ENCODE measurements around the gene ALMS1.

DNA sequence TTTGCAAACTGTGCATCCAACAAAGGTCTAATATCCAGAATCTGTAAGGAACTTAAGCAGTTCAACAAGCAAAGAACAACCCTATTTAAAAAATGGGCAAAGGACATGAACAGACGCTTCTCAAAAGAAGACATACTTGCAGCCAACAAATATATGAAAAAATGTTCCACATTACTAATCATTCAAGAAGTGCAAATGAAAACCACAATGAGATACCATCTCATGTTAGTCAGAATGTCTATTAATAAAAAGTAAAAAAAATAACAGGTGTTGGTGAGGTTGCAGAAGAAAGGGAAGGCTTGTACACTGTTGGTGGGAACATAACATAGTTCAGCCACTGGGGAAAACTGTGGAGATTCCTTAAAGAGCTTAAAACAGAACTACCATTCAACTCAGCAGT, 130.4 kb downstream of the ALMS1 start:
- TF ChIP-seq POLR2A (IDR thresholded peaks at IDR 0.05): no peak
- TF ChIP-seq, protein P1, sequence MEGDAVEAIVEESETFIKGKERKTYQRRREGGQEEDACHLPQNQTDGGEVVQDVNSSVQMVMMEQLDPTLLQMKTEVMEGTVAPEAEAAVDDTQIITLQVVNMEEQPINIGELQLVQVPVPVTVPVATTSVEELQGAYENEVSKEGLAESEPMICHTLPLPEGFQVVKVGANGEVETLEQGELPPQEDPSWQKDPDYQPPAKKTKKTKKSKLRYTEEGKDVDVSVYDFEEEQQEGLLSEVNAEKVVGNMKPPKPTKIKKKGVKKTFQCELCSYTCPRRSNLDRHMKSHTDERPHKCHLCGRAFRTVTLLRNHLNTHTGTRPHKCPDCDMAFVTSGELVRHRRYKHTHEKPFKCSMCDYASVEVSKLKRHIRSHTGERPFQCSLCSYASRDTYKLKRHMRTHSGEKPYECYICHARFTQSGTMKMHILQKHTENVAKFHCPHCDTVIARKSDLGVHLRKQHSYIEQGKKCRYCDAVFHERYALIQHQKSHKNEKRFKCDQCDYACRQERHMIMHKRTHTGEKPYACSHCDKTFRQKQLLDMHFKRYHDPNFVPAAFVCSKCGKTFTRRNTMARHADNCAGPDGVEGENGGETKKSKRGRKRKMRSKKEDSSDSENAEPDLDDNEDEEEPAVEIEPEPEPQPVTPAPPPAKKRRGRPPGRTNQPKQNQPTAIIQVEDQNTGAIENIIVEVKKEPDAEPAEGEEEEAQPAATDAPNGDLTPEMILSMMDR (IDR thresholded peaks at IDR 0.05): no peak
- TF ChIP-seq POLR2AphosphoS5 (IDR thresholded peaks at IDR 0.05): no peak
- TF ChIP-seq EP300 (IDR thresholded peaks at IDR 0.05): no peak
